Activated T-helper 9 cell treated with anti-CD3 and anti-CD28 coated beads, Interleukin-2, amount 50 U/mL, for 16 hours (primary cell): ENCODE measurements around the gene ARHGAP25.

Experiments used
- DNase-seq: peaks from one replicate; pipeline ENCODE4 v3.0.0-alpha.2; 2020; ENCODE audit warnings: low read depth

The ARHGAP25 gene

GRCh38 chr2:68832233-68832869 is 97.7 kb downstream of the ARHGAP25 start:
- peak; percentile 31 for DNase-seq

- no peak for DNase-seq
Observed at GRCh38 chr2:68833162-68833561, 98.6 kb downstream of the ARHGAP25 start.

GRCh38 chr2:68834737-68835376 is 100.2 kb downstream of the ARHGAP25 start:
- DNase-seq = no peak

- DNase-seq = no peak
Observed at GRCh38 chr2:68835621-68836020, 101.0 kb downstream of the ARHGAP25 start.

- DNase-seq = peak; percentile 54
Observed at GRCh38 chr2:68837164-68837860, 102.7 kb downstream of the ARHGAP25 start.

- no peak for DNase-seq
Observed at GRCh38 chr2:68837861-68838341, 103.3 kb downstream of the ARHGAP25 start.

GRCh38 chr2:68838641-68839040 is 104.0 kb downstream of the ARHGAP25 start:
- no peak for DNase-seq

- DNase-seq = no peak
Observed at GRCh38 chr2:68839260-68839833, 104.7 kb downstream of the ARHGAP25 start.

GRCh38 chr2:68845043-68845442 is 110.4 kb downstream of the ARHGAP25 start:
- no peak for DNase-seq

- DNase-seq = no peak
Observed at GRCh38 chr2:68846091-68846490, 111.5 kb downstream of the ARHGAP25 start.

GRCh38 chr2:68847751-68848150 is 113.1 kb downstream of the ARHGAP25 start:
- DNase-seq = no peak

- DNase-seq = no peak
Observed at GRCh38 chr2:68849579-68850030, 115.0 kb downstream of the ARHGAP25 start.

GRCh38 chr2:68850524-68850923 is 115.9 kb downstream of the ARHGAP25 start:
- DNase-seq = no peak

GRCh38 chr2:68853035-68853434 is 118.4 kb downstream of the ARHGAP25 start:
- DNase-seq = no peak

GRCh38 chr2:68853915-68854314 is 119.3 kb downstream of the ARHGAP25 start:
- no peak for DNase-seq

GRCh38 chr2:68854476-68854875 is 119.9 kb downstream of the ARHGAP25 start:
- no peak for DNase-seq

- DNase-seq = no peak
Observed at GRCh38 chr2:68855550-68855949, 120.9 kb downstream of the ARHGAP25 start.

GRCh38 chr2:68857202-68857845 is 122.7 kb downstream of the ARHGAP25 start:
- no peak for DNase-seq

- no peak for DNase-seq
Observed at GRCh38 chr2:68857855-68858456, 123.3 kb downstream of the ARHGAP25 start.

- no peak for DNase-seq
Observed at GRCh38 chr2:68860111-68860510, 125.5 kb downstream of the ARHGAP25 start.

GRCh38 chr2:68861330-68861729 is 126.7 kb downstream of the ARHGAP25 start:
- DNase-seq = no peak

- DNase-seq = no peak
Observed at GRCh38 chr2:68862889-68863288, 128.3 kb downstream of the ARHGAP25 start.
